ENCODE results near the gene CYFIP2. TPM values are rescaled to one million over a fixed set of nuclear protein-coding genes. Genes with fewer than 3 reads are reported as not detected.

CYFIP2 gene
- total and polyA plus RNA-seq, 2 of the 8 experiments (the other 6 are each of a cell fraction or from before 2014, with no cell fraction given), result 45.1 to 80.6 TPM

DNA sequence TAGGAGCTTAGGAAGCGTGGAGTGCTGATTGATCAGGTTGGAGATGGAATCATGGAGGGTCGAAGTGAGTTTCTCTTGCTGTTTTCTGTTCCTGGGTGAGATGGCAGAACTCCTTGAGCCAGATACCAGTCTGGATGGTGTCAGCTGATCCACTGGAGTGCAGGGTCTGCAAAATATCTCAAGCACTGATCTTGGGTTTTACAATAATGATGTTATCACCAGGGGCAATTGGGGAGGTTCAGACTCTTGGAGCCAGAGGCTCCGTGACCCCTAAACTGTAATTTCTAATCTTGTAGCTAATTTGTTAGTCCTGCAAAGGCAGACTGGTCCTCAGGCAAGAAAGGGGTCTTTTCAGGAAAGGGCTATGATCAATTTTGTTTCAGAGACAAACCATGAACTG is 114.1 kb downstream of the CYFIP2 start (continued):
- TF ChIP-seq, protein P1, sequence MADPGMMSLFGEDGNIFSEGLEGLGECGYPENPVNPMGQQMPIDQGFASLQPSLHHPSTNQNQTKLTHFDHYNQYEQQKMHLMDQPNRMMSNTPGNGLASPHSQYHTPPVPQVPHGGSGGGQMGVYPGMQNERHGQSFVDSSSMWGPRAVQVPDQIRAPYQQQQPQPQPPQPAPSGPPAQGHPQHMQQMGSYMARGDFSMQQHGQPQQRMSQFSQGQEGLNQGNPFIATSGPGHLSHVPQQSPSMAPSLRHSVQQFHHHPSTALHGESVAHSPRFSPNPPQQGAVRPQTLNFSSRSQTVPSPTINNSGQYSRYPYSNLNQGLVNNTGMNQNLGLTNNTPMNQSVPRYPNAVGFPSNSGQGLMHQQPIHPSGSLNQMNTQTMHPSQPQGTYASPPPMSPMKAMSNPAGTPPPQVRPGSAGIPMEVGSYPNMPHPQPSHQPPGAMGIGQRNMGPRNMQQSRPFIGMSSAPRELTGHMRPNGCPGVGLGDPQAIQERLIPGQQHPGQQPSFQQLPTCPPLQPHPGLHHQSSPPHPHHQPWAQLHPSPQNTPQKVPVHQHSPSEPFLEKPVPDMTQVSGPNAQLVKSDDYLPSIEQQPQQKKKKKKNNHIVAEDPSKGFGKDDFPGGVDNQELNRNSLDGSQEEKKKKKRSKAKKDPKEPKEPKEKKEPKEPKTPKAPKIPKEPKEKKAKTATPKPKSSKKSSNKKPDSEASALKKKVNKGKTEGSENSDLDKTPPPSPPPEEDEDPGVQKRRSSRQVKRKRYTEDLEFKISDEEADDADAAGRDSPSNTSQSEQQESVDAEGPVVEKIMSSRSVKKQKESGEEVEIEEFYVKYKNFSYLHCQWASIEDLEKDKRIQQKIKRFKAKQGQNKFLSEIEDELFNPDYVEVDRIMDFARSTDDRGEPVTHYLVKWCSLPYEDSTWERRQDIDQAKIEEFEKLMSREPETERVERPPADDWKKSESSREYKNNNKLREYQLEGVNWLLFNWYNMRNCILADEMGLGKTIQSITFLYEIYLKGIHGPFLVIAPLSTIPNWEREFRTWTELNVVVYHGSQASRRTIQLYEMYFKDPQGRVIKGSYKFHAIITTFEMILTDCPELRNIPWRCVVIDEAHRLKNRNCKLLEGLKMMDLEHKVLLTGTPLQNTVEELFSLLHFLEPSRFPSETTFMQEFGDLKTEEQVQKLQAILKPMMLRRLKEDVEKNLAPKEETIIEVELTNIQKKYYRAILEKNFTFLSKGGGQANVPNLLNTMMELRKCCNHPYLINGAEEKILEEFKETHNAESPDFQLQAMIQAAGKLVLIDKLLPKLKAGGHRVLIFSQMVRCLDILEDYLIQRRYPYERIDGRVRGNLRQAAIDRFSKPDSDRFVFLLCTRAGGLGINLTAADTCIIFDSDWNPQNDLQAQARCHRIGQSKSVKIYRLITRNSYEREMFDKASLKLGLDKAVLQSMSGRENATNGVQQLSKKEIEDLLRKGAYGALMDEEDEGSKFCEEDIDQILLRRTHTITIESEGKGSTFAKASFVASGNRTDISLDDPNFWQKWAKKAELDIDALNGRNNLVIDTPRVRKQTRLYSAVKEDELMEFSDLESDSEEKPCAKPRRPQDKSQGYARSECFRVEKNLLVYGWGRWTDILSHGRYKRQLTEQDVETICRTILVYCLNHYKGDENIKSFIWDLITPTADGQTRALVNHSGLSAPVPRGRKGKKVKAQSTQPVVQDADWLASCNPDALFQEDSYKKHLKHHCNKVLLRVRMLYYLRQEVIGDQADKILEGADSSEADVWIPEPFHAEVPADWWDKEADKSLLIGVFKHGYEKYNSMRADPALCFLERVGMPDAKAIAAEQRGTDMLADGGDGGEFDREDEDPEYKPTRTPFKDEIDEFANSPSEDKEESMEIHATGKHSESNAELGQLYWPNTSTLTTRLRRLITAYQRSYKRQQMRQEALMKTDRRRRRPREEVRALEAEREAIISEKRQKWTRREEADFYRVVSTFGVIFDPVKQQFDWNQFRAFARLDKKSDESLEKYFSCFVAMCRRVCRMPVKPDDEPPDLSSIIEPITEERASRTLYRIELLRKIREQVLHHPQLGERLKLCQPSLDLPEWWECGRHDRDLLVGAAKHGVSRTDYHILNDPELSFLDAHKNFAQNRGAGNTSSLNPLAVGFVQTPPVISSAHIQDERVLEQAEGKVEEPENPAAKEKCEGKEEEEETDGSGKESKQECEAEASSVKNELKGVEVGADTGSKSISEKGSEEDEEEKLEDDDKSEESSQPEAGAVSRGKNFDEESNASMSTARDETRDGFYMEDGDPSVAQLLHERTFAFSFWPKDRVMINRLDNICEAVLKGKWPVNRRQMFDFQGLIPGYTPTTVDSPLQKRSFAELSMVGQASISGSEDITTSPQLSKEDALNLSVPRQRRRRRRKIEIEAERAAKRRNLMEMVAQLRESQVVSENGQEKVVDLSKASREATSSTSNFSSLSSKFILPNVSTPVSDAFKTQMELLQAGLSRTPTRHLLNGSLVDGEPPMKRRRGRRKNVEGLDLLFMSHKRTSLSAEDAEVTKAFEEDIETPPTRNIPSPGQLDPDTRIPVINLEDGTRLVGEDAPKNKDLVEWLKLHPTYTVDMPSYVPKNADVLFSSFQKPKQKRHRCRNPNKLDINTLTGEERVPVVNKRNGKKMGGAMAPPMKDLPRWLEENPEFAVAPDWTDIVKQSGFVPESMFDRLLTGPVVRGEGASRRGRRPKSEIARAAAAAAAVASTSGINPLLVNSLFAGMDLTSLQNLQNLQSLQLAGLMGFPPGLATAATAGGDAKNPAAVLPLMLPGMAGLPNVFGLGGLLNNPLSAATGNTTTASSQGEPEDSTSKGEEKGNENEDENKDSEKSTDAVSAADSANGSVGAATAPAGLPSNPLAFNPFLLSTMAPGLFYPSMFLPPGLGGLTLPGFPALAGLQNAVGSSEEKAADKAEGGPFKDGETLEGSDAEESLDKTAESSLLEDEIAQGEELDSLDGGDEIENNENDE (IDR thresholded peaks at IDR 0.05; ENCODE audit: insufficient replicate concordance, low read length), result no peak
- TF ChIP-seq ZNF274 (IDR thresholded peaks at IDR 0.05; ENCODE audit: borderline replicate concordance, extremely low read depth, low read length) (no peak), SP2 (IDR thresholded peaks at IDR 0.05; ENCODE audit: low read length) (no peak), MAFK (IDR thresholded peaks at IDR 0.05; ENCODE audit: low read depth, low read length) (no peak), TEAD4 (IDR thresholded peaks at IDR 0.05; ENCODE audit: low read depth, low read length) (no peak), FOSL1 (IDR thresholded peaks at IDR 0.05; ENCODE audit: insufficient read depth, low read depth, low read length) (no peak), NANOG (IDR thresholded peaks at IDR 0.05; ENCODE audit: insufficient read depth, low read depth, low read length, poor library complexity, severe bottlenecking) (no peak), TAF1 (IDR thresholded peaks at IDR 0.05; ENCODE audit: low read depth, low read length) (no peak)

Measured in H1 (cell line).